NCI-H2107 (cell line): ENCODE measurements around the gene PIAS3.

Experiments
- DNase-seq: peaks from one replicate; lab custom pipeline; 2025; lab: John Stamatoyannopoulos, UW

PIAS3 gene

DNA sequence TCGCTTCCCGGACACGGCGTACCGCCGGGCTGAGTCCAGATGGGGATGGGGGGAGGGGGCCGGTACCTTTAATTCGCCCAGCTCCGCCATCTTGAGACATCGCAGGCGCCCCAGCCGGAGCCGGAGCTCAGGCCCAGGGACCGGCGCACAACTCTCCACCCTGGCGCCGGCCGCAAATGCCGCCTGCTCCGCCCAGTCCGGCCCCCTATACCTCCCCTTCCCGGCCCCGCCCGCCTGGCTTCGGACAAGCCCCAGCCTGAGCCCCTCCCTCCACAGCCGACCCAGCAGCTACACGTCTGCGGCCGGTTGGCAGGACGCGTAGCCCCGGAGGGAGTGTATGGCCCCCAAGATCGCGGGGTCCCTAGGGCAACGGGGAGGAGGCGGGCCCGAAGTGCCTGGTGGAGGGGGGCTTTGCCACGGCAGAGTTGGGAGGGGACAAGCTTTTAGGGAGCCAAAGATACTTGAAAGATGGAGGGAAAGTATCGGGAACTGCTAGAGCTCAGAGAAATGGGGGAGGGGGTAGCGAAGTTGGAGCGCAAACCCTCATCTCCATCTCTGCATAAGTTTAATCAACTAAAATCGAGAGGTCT is at the start of gene PIAS3:
Gene PIAS3, minus strand, starts transcription at position 181 of the 590 bp plus-strand sequence. Its CDS starts 91 bp downstream, at position 90.
- DNase-seq: peak; percentile 73

- no peak for DNase-seq
Measured at GRCh38 chr1:145908653-145909052, 49.8 kb upstream of the PIAS3 start.

GRCh38 chr1:145906954-145907753 is 48.3 kb upstream of the PIAS3 start:
- DNase-seq: no peak

DNA sequence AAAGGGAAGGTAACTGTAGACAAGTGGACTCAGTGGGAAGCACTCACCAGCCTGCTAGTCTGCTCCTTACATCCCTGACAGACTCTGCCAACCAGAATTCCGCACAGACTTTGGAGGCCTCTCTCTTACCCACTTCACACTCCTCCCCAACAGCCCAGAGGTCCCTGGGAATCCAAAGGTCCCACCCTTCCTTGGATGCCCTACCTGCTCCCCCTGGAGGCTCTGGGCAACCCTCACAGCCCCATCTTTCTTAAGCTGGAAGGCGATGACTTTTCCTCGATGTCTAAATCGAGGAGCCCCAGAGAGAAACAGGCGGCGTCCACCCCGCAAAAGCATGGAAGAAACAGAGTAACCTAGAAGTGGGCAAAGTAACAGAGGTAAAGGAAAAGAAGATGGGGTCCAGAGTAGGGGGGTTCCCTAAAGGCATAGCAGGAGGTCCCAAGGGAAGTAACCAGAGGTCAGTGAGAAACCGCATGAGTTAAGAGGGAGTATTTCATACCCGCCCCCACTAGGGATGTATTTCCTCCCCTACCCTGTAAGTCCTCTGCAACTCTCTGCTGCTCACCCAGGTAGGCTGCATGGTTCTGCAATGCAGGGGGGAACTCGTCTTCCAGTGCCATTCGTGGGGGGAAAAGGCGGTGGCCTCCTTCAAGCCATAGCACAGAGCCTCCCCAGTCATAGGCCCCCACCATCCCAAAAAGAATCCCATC is 42.6 kb upstream of the PIAS3 start:
- DNase-seq: no peak

DNA sequence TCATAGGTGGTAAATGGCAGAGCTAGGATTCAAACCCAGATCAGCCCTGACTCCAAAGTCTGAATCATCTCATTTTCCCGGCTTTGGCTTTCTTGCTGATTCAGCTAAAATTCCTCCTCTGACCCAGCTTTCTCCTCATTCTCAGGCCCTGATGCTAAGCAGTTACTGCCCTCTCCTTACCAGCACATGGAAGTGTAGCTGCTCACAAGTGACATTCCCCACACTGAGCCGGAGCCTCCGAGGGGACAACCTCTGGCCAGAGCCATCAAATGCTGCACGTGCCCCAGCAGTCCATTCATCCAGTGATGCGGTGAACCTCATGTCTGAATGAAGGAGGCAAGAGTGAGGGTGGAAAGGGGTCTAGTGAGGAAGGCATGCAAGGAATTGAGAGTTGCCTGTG is 39.9 kb upstream of the PIAS3 start:
- no peak for DNase-seq

DNA sequence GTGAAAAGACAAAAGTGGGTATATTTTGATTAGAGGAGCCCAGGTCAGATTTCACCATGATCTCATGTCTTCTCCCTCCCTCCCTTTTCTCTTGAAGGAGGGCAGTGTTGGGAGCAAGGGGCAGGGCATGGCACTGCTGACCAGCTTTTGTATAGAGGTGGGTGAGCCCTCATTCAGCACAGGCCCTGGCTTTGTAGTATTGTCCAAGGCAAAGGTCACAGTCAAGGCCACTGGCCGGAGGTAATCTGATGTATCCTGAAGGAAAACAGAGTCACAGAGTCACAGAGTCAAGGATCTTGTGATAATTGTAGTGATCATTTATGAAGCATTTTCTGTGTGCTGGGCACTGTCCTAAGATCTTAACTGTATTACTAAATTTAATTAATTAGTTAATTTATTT is 39.1 kb upstream of the PIAS3 start:
- no peak for DNase-seq

GRCh38 chr1:145895471-145895870 is 36.6 kb upstream of the PIAS3 start:
- DNase-seq: no peak

GRCh38 chr1:145893306-145894055 is 34.6 kb upstream of the PIAS3 start:
- no peak for DNase-seq

GRCh38 chr1:145892486-145893087 is 33.7 kb upstream of the PIAS3 start:
- no peak for DNase-seq

DNA sequence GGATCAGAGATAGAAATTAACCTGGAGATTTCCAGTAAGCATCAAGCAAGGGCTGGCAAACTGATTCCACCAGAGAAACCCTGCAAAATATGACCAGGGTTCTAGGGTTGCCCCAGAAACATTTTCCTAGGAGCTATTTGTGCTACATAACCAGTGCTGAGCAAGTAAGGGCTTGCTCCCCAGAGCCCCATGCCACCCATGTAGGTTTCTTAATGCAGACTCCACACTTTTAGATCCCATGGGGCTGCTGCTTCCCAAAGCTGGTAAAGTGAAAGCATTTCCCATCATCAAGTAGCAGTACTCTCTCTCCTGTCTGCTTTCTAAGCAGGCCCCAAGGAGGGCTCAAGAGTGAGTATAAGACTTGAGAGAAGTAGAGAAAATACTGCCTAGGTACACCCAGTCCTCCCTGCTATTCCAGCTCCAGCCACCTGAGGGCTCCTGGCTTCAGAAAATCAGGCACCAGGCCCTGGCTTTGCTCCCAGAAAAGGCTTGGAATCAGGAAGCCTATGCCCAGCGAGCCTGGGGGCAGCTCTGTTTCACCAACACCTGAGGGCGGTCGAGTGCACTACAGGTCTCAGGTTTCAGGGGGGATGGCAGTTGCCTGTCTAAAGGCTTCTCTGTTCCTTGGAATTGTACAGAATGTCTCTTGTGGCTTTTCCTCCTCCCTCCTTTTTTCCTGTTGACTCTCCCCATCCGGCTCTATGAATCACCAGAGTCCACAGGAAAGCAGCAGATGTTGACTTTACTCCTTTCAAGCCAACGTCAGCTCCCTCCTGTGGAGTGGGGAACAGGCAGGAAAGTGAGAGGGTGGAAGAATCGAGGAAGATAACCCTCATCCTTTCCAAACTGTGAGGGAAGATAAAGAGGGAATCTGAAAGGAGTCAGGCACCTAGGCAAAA is 33.0 kb upstream of the PIAS3 start:
- peak; percentile 99 for DNase-seq

GRCh38 chr1:145891143-145891542 is 32.3 kb upstream of the PIAS3 start:
- DNase-seq: no peak

DNA sequence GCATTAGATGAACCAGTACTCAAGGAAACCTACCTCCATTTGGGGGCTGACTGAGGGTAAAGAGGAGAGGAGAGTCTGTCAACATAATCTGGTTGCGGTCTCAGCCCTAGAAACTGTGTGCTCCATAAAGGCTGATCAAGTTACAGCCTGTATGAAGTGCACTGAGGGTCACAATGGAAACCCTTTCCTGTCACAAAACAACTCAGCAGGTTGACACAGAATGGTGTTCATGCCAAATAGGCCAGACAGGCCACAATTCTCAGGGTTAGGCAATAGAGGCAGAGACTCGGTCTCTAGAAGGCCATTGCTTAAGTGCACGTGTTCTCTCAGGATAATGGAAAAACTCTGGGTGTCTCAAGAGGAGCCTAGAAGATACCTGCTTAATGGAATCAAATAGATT is 30.8 kb upstream of the PIAS3 start:
- DNase-seq: peak; percentile 81

DNA sequence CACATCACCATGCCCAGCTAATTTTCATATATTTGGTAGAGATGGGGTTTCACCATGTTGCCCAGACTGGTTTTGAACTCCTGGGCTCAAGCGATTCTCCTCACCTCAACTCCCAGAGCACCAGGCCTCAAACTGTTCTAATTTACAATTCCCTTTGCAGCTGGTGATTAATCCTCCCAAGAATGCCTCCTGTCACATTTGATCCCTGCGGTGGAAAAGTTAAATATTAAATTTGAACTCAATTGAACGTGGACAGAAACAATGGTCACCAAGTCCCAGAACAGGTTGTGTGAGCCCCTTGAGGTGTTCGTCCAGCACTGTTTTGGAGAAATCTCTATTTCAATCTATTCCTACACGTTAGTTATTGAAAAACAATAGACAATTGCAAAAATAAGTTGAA is 28.8 kb upstream of the PIAS3 start:
- DNase-seq: no peak

DNA sequence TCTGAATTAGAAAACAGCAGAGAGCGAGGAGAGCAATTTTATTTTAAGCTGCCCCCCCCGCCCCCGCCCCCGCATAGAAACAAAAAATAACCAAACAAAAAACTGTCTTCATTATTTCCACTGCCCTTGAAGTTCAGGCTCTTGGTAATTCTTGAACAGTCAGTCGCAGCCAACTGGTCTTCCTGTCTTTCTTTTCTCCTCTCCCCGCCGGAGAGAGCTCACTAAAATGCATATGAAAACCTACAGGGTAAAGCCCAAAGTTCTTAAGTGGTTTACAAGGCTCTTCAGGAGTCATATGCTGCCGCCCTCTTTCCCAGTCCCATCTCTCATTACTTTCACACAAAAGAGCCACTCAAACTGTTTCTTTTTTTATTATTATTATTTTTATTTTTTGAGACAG is 27.9 kb upstream of the PIAS3 start:
- DNase-seq: no peak

DNA sequence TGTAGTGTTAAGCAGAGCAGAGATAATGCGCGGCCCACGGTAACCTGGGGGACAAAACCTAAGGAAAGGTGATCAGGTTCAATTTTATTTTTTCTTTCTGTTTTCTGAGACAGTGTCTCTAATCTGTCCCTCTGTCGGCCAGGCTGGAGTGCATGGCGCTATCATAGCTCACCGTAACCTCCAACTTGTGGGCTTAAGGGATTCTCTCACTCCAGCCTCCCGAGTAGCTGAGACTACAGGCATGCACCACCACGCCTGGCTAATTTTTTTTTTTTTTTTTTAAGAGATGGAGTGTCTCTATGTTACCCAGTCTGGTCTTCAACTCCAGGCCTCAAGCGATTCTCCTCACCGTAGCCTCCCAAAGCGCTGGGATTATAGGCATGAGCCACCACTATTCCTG is 27.5 kb upstream of the PIAS3 start:
- DNase-seq: no peak

GRCh38 chr1:145885738-145886287 is 26.9 kb upstream of the PIAS3 start, which contains the start of gene ANKRD35:
Gene ANKRD35 (minus strand): TSS chr1:145885866. CDS start chr1:145885758, 108 bp downstream.
- DNase-seq: peak; percentile 77

- DNase-seq: no peak
Measured at GRCh38 chr1:145884675-145885074, 25.8 kb upstream of the PIAS3 start.

- peak; percentile 99 for DNase-seq
Measured at GRCh38 chr1:145879775-145880174, 20.9 kb upstream of the PIAS3 start.

- DNase-seq: no peak
Measured at GRCh38 chr1:145878724-145879123, 19.8 kb upstream of the PIAS3 start.

DNA sequence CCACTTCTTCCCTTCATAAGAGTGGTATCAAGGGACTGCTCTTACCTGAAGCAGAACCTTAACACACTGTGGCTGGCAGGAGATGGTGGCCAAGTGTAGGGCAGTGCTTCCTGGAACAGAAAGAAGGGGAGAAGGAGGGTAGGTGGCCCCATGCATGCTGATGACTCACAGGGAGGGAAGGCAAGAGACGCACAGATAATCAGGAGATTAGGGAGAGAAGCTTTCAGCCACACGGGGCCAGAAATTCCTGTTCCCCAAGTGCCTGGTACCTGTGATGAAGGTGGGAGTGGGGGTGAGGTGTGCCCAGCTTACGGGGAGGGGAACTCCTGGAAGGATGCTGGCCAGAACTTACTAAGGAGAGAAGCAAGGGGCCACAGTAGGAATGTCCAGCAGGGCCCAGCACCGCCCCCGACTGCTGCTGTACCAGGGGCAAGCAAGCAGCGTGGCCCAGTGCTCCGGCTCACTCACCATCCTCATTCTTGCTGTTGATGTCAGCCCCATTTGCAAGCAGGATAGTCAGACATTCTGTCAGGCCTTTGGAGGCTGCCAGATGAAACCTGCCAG is 19.1 kb upstream of the PIAS3 start:
- no peak for DNase-seq
